Measurements from ENCODE around the gene C1orf167.

Gene C1orf167

DNA sequence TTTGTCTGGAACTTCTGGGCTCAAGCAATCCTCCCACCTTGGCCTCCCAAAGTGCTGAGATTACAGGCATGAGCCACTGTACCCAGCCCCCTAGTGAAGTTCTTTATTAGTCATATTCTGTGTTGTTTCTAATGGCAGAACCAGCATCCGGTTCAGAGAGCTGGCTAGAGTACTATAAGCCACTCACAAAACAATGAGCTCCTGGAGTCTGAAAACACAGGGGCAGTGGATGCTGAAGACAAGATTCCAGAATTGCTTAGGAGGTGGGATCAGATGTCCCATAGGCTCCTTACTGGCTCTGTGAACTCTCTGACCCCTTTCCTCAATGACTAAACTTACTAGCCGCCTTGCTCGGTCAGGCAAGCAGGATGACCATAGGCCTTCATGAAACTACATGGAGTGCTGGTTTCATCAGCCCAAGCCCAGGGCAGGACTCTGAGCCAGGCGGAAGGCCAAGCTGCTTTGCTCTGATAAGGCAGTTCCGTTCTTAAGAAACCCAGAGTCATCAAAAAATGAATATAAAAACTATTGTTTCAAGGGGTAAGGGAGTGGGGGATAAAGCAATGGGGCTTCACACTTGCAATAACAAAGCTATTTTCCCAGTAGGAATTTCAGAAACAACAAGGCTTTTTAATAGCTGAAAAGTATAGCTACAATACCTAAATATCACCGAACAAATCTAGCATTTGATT, 35.7 kb downstream of the C1orf167 start:
- no peak for TF ChIP-seq CTCF (IDR thresholded peaks at IDR 0.05; ENCODE audit: control insufficient read depth, insufficient read depth, low read depth, low read length, missing control alignments)

GRCh38 chr1:11799099-11799498, 37.1 kb downstream of the C1orf167 start:
- no peak for TF ChIP-seq CTCF (IDR thresholded peaks at IDR 0.05; ENCODE audit: control insufficient read depth, insufficient read depth, low read depth, low read length, missing control alignments)
- no peak overlapping the region for H3K4me3 ChIP-seq (ENCODE audit: control insufficient read depth, low read depth, low read length)
- no peak for DNase-seq (ENCODE audit: low read depth)

More for the DNA sequence above, 35.7 kb downstream of the C1orf167 start:
- no peak for DNase-seq (ENCODE audit: low read depth)
- H3K4me3 ChIP-seq (ENCODE audit: control insufficient read depth, low read depth, low read length) = no peak overlapping the region

- TF ChIP-seq CTCF (IDR thresholded peaks at IDR 0.05; ENCODE audit: control insufficient read depth, insufficient read depth, low read depth, low read length, missing control alignments) = no peak
- H3K4me3 ChIP-seq (ENCODE audit: control insufficient read depth, low read depth, low read length) = no peak overlapping the region
- no peak for DNase-seq (ENCODE audit: low read depth)
Measured at GRCh38 chr1:11799896-11800295, 37.9 kb downstream of the C1orf167 start.

DNA sequence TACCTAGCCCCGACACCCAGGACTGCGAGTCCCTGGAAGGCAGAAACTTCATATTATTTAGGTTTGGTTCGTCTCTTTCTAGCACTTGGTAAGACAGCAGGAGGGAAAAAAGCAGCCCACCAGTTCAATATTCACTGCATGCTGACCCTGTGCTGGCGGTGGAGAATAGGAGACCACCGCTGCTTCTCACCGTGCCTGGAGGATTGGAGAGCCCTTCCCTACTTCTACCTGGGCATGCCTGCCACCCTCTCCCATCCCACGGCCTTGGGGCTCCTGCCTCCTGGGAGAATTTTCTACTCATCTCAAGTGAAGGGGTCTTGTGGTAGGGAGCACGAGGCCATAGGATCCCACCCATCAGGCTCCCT, 38.4 kb downstream of the C1orf167 start:
- H3K4me3 ChIP-seq (ENCODE audit: control insufficient read depth, low read depth, low read length) = no peak overlapping the region
- no peak for DNase-seq (ENCODE audit: low read depth)
- TF ChIP-seq CTCF (IDR thresholded peaks at IDR 0.05; ENCODE audit: control insufficient read depth, insufficient read depth, low read depth, low read length, missing control alignments) = no peak

- TF ChIP-seq CTCF (IDR thresholded peaks at IDR 0.05; ENCODE audit: control insufficient read depth, insufficient read depth, low read depth, low read length, missing control alignments) = no peak
- no peak for DNase-seq (ENCODE audit: low read depth)
- no peak overlapping the region for H3K4me3 ChIP-seq (ENCODE audit: control insufficient read depth, low read depth, low read length)
Measured at GRCh38 chr1:11800756-11801433, 38.9 kb downstream of the C1orf167 start.

GRCh38 chr1:11802616-11802972, 40.6 kb downstream of the C1orf167 start:
- no peak for DNase-seq (ENCODE audit: low read depth)

More at GRCh38 chr1:11802616-11802972, 40.6 kb downstream of the C1orf167 start:
- H3K4me3 ChIP-seq (ENCODE audit: control insufficient read depth, low read depth, low read length) = peak overlapping the region; percentile 56
- TF ChIP-seq CTCF (IDR thresholded peaks at IDR 0.05; ENCODE audit: control insufficient read depth, insufficient read depth, low read depth, low read length, missing control alignments) = no peak
